Caco-2 (cell line): Measurements from ENCODE around the gene LRRC75A. TPM values are rescaled to one million over a fixed set of nuclear protein-coding genes. Genes with fewer than 3 reads are reported as not detected.

Experiments used
- BruUV-seq: library from RNA; stranded (reverse); fragments of 400-500 nt; replicated peaks from 2 replicates; lab custom pipeline; 2021; lab: Mats Ljungman, UMichigan
- CTCF ChIA-PET: fragments of 300-600 bp; sonication (Branson Sonifier 250); formaldehyde crosslinking; loops from one replicate; lab custom pipeline; 2022; ENCODE audit warnings: antibody characterized with exemption; lab: Charles Lee
- POLR2A ChIA-PET: fragments of 300-600 bp; sonication (Branson Sonifier 250); formaldehyde crosslinking; loops from one replicate; lab custom pipeline; 2022; ENCODE audit warnings: antibody characterized with exemption; lab: Charles Lee
- DNase-seq, 2 experiments: peaks; one replicate each; pipeline versions ENCODE4 v3.0.0 to v3.0.0-alpha.2; 2020 to 2022
- H3K27me3 ChIP-seq: replicated peaks from 2 replicates; pipeline ENCODE4 v1.6.0; 2011; ENCODE audit warnings: low read length; ENCODE audit not compliant: control insufficient read depth, insufficient read depth
- H3K36me3 ChIP-seq: 2 replicates; pipeline ENCODE4 v1.5.1; 2011; ENCODE audit warnings: low read length; ENCODE audit not compliant: control insufficient read depth, insufficient read depth
- H3K4me1 ChIP-seq: fragments of 250-450 bp; sonication (Bioruptor Pico); 2 replicates; pipeline ENCODE4 v1.5.1; 2020; ENCODE audit warnings: mild to moderate bottlenecking
- H3K4me3 ChIP-seq: 2 replicates; pipeline ENCODE4 v1.5.1; 2011; ENCODE audit warnings: low read depth, mild to moderate bottlenecking, control low read depth, low read length
- H3K9me3 ChIP-seq: fragments of 250-450 bp; sonication (Bioruptor Pico); 2 replicates; pipeline ENCODE4 v1.5.1; 2020; ENCODE audit warnings: mild to moderate bottlenecking, moderate library complexity
- H3K27ac Mint-ChIP-seq: one replicate; pipeline ENCODE4 v1.8.0; 2022; ENCODE audit warnings: mixed read lengths; ENCODE audit not compliant: unreplicated experiment
- H3K27me3 Mint-ChIP-seq: one replicate; pipeline ENCODE4 v1.8.0; 2022; ENCODE audit warnings: mixed read lengths; ENCODE audit not compliant: insufficient read depth, unreplicated experiment
- H3K36me3 Mint-ChIP-seq: one replicate; pipeline ENCODE4 v1.8.0; 2022; ENCODE audit warnings: mild to moderate bottlenecking, mixed read lengths; ENCODE audit not compliant: insufficient read depth, unreplicated experiment
- H3K4me1 Mint-ChIP-seq: one replicate; pipeline ENCODE4 v1.8.0; 2022; ENCODE audit warnings: low read depth, mixed read lengths; ENCODE audit not compliant: unreplicated experiment
- H3K4me3 Mint-ChIP-seq: one replicate; pipeline ENCODE4 v1.8.0; 2022; ENCODE audit warnings: mild to moderate bottlenecking, moderate library complexity, mixed read lengths; ENCODE audit not compliant: unreplicated experiment
- H3K9me3 Mint-ChIP-seq: one replicate; pipeline ENCODE4 v1.8.0; 2022; ENCODE audit warnings: mixed read lengths; ENCODE audit not compliant: unreplicated experiment
- intact Hi-C: fragments of 100-400 bp; cut with micrococcal nuclease; formaldehyde crosslinking; loops from one replicate; pipeline ENCODE4 v1.10.0; 2022; ENCODE audit not compliant: unreplicated experiment
- total RNA-seq: library from RNA; stranded (reverse); gene quantifications from 2 replicates; pipeline ENCODE4 v1.2.3, GENCODE V29; 2022
- TF ChIP-seq, protein P1 (sequence below), 2 experiments: fragments of 200-600 bp in 1 of 2; IDR thresholded peaks; 1 replicate in 1 of 2; 2 replicates in 1 of 2; pipeline versions ENCODE4 v1.5.1 to v1.8.0; 2011 to 2022; ENCODE audit warnings: antibody characterized with exemption in 1 of 2, control low read depth in 1 of 2, inconsistent platforms in 1 of 2, low read depth in 1 of 2, low read length in 1 of 2, mild to moderate bottlenecking in 1 of 2, moderate library complexity in 1 of 2; ENCODE audit not compliant: insufficient read depth in 1 of 2, severe bottlenecking in 1 of 2, unreplicated experiment in 1 of 2

LRRC75A gene
- total RNA-seq, 1 experiment from 2014 or later, result 4.5 TPM

DNA sequence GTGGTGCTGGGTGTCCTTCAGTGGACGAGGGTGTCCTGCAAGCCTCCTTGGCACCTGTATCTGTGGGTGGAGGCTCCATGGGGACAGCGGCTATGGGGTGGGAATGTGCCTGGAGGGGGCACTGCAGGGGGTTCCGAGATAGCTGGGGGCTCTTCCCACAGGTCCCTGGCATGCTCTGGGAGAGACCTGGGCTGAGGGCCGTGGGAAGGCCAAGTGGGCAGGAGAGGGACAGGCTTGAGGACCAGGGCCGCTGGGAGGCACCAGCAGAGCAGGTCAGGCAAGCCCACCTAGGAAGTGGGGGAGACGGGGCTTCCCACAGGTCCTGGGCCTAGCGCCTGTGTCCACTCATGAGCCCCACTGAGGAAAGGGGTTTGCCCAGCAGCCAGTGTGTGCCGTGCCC lies 9.7 kb downstream of the LRRC75A start:
- Mint-ChIP-seq H3K36me3 (no peaks in the 10 kb centered on the region), H3K27me3 (no peaks in the 10 kb centered on the region), H3K4me1 (no peaks in the 10 kb centered on the region), H3K27ac (no peak overlapping the region), H3K9me3 (no peaks in the 10 kb centered on the region), H3K4me3 (no peak overlapping the region)
- Histone ChIP-seq H3K27me3 (no peaks in the 10 kb centered on the region), H3K9me3 (no peaks in the 10 kb centered on the region), H3K4me1 (peaks cover 4% of the 10 kb centered on the region), H3K36me3 (no peaks in the 10 kb centered on the region), H3K4me3 (no peak overlapping the region)
- POLR2A ChIA-PET, result no interaction called here
- no TSS peak for BruUV-seq
- TF ChIP-seq, protein P1, sequence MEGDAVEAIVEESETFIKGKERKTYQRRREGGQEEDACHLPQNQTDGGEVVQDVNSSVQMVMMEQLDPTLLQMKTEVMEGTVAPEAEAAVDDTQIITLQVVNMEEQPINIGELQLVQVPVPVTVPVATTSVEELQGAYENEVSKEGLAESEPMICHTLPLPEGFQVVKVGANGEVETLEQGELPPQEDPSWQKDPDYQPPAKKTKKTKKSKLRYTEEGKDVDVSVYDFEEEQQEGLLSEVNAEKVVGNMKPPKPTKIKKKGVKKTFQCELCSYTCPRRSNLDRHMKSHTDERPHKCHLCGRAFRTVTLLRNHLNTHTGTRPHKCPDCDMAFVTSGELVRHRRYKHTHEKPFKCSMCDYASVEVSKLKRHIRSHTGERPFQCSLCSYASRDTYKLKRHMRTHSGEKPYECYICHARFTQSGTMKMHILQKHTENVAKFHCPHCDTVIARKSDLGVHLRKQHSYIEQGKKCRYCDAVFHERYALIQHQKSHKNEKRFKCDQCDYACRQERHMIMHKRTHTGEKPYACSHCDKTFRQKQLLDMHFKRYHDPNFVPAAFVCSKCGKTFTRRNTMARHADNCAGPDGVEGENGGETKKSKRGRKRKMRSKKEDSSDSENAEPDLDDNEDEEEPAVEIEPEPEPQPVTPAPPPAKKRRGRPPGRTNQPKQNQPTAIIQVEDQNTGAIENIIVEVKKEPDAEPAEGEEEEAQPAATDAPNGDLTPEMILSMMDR (IDR thresholded peaks at IDR 0.05; ENCODE audit: insufficient read depth in 1 of 2, low read depth in 1 of 2, low read length in 1 of 2, severe bottlenecking in 1 of 2, unreplicated experiment in 1 of 2), result no peak
- no peak for DNase-seq
- intact Hi-C loops, result no loop called here
- CTCF ChIA-PET, result no interaction called here

DNA sequence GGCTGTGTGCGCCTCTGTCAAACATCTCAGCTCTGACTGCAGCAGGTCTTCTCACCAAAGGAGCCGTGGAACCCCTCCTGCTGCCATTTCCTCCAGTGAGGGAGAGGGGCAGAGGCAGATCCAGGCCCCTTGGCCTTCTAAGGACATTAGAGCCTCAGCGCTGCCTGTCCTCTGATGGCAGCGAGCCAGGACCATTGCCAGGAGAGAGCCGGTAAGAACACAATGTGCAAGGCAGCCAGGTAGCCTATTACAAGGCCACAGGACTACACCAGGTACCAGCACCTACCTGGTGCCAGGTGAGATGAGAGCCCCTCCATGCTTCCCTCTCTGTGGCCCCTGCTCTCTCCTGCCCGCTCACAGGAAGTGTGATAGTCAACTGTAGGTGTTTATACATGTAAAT lies 11.0 kb downstream of the LRRC75A start:
- no peaks in the 10 kb centered on the region for H3K36me3 Mint-ChIP-seq
- no TSS peak for BruUV-seq
- no peaks in the 10 kb centered on the region for H3K27me3 Mint-ChIP-seq
- no peaks in the 10 kb centered on the region for H3K36me3 ChIP-seq
- H3K4me3 Mint-ChIP-seq, result no peak overlapping the region
- no peaks in the 10 kb centered on the region for H3K9me3 ChIP-seq
- ChIA-PET CTCF (no interaction called here), POLR2A (no interaction called here)
- H3K27me3 ChIP-seq, result no peaks in the 10 kb centered on the region
- no peak for DNase-seq
- H3K9me3 Mint-ChIP-seq, result no peaks in the 10 kb centered on the region
- no peaks in the 10 kb centered on the region; the same call in 1 of the 2 replicates for H3K4me1 ChIP-seq
- no peak overlapping the region for H3K4me3 ChIP-seq
- TF ChIP-seq, protein P1 (IDR thresholded peaks at IDR 0.05; ENCODE audit: insufficient read depth in 1 of 2, low read depth in 1 of 2, low read length in 1 of 2, severe bottlenecking in 1 of 2, unreplicated experiment in 1 of 2), result no peak
- H3K27ac Mint-ChIP-seq, result no peak overlapping the region
- no peaks in the 10 kb centered on the region for H3K4me1 Mint-ChIP-seq
- intact Hi-C loops, result no loop called here

DNA sequence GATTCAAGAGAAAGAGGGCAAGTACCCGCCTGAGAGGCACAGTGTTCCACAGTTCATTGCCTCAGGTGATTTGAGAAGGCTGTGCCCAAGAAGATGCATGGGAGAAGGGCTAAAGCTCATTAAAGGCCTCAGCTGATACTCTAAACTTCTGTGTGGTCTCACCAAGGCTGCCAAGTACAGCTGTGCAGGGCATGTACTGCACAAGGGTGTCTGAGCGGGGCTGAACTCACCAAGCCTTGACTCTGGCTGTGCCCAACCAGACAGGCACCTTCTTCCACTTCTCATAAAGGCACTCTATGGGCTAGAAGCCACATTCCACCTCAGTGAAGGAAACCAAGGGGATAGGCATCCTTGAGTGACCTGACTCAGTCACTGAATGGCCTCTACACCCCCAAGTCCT lies 12.7 kb downstream of the LRRC75A start:
- intact Hi-C loops, result no loop called here
- no peak overlapping the region for H3K27ac Mint-ChIP-seq
- no peaks in the 10 kb centered on the region for H3K27me3 Mint-ChIP-seq
- no peak overlapping the region for H3K4me3 ChIP-seq
- no TSS peak for BruUV-seq
- H3K4me3 Mint-ChIP-seq, result no peak overlapping the region
- POLR2A ChIA-PET, result no interaction called here
- TF ChIP-seq, protein P1 (IDR thresholded peaks at IDR 0.05; ENCODE audit: insufficient read depth in 1 of 2, low read depth in 1 of 2, low read length in 1 of 2, severe bottlenecking in 1 of 2, unreplicated experiment in 1 of 2), result no peak
- no peaks in the 10 kb centered on the region for H3K9me3 Mint-ChIP-seq
- peaks cover 15% of the 10 kb centered on the region for H3K4me1 ChIP-seq
- no peaks in the 10 kb centered on the region for H3K27me3 ChIP-seq
- H3K36me3 ChIP-seq, result no peaks in the 10 kb centered on the region
- no peaks in the 10 kb centered on the region for H3K4me1 Mint-ChIP-seq
- CTCF ChIA-PET, result interaction anchor here (0.6 to 1.1 kb wide), 2 partner anchors 39 to 110 kb away, joined by 3 read pairs; no protein-coding TSS in a partner anchor
- no peaks in the 10 kb centered on the region for H3K9me3 ChIP-seq
- DNase-seq, result no peak
- no peaks in the 10 kb centered on the region for H3K36me3 Mint-ChIP-seq
